Breast epithelium (tissue), 3 donors: ENCODE data around the gene RPS14.

ENCODE experiments used
- POLR2A ChIP-seq: fragments of 450-650 bp; IDR thresholded peaks from one replicate; pipeline ENCODE4 v1.6.1; 2016; ENCODE audit warnings: antibody characterized with exemption, mild to moderate bottlenecking, moderate library complexity
- POLR2AphosphoS5 ChIP-seq, 3 donors: sonication (generic); formaldehyde crosslinking; IDR thresholded peaks; one replicate each; pipeline ENCODE4 v1.6.1; 2017; ENCODE audit warnings: antibody characterized with exemption in 3 of 3
- TF ChIP-seq, protein P1 (sequence below), 3 donors: fragments of 450-650 bp; IDR thresholded peaks; one replicate each; pipeline ENCODE4 v1.5.1; 2016 to 2017; ENCODE audit warnings: antibody characterized with exemption in 3 of 3, mild to moderate bottlenecking in 3 of 3, moderate library complexity in 3 of 3

- TF ChIP-seq, protein P1, sequence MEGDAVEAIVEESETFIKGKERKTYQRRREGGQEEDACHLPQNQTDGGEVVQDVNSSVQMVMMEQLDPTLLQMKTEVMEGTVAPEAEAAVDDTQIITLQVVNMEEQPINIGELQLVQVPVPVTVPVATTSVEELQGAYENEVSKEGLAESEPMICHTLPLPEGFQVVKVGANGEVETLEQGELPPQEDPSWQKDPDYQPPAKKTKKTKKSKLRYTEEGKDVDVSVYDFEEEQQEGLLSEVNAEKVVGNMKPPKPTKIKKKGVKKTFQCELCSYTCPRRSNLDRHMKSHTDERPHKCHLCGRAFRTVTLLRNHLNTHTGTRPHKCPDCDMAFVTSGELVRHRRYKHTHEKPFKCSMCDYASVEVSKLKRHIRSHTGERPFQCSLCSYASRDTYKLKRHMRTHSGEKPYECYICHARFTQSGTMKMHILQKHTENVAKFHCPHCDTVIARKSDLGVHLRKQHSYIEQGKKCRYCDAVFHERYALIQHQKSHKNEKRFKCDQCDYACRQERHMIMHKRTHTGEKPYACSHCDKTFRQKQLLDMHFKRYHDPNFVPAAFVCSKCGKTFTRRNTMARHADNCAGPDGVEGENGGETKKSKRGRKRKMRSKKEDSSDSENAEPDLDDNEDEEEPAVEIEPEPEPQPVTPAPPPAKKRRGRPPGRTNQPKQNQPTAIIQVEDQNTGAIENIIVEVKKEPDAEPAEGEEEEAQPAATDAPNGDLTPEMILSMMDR (IDR thresholded peaks at IDR 0.05) = no peak
- TF ChIP-seq POLR2A (no peak), POLR2AphosphoS5 (IDR thresholded peaks at IDR 0.05) (no peak)
These were observed 18.7 kb upstream of the RPS14 start for GRCh38 chr5:150468206-150468605.
